ENCODE measurements around the gene CEP135.
"Not testable (repeated sequence)": the region's sequence is repeated elsewhere in the genome, so short reads cannot be mapped to it uniquely, and the experiment has no call there.

The CEP135 gene

GRCh38 chr4:55941881-55942396, 6.8 kb upstream of the CEP135 start:
- no peak for DNase-seq

- DNase-seq: peak; percentile 19
Observed at GRCh38 chr4:55947254-55947882, 1.4 kb upstream of the CEP135 start.

GRCh38 chr4:55947912-55948725, 626 bp upstream of the CEP135 start:
- DNase-seq: peak; percentile 94

- DNase-seq: no peak
Observed at GRCh38 chr4:55949482-55949802, 697 bp downstream of the CEP135 start.

- no peak for DNase-seq
Observed at GRCh38 chr4:55951191-55951922, 2.6 kb downstream of the CEP135 start.

GRCh38 chr4:55955710-55956109, 7.0 kb downstream of the CEP135 start:
- DNase-seq: no peak

- no peak for DNase-seq
Observed at GRCh38 chr4:55959655-55960054, 10.9 kb downstream of the CEP135 start.

GRCh38 chr4:55964046-55964445, 15.3 kb downstream of the CEP135 start:
- no peak for DNase-seq

GRCh38 chr4:55965585-55965984, 16.8 kb downstream of the CEP135 start:
- no peak for DNase-seq

GRCh38 chr4:55966324-55966723, 17.6 kb downstream of the CEP135 start:
- DNase-seq: not testable (repeated sequence)

GRCh38 chr4:55967376-55967775, 18.6 kb downstream of the CEP135 start:
- no peak for DNase-seq

GRCh38 chr4:55973650-55974049, 24.9 kb downstream of the CEP135 start:
- DNase-seq: no peak

GRCh38 chr4:55977811-55978210, 29.1 kb downstream of the CEP135 start:
- DNase-seq: no peak

GRCh38 chr4:55979562-55979961, 30.8 kb downstream of the CEP135 start:
- DNase-seq: no peak

- DNase-seq: no peak
Observed at GRCh38 chr4:55980725-55981124, 32.0 kb downstream of the CEP135 start.

GRCh38 chr4:55982976-55983375, 34.2 kb downstream of the CEP135 start:
- DNase-seq: no peak

GRCh38 chr4:55989766-55990165, 41.0 kb downstream of the CEP135 start:
- no peak for DNase-seq

GRCh38 chr4:55993994-55994663, 45.4 kb downstream of the CEP135 start:
- no peak for DNase-seq

GRCh38 chr4:55996646-55997045, 47.9 kb downstream of the CEP135 start:
- no peak for DNase-seq

GRCh38 chr4:56003606-56004005, 54.9 kb downstream of the CEP135 start:
- DNase-seq: no peak

GRCh38 chr4:56004235-56004634, 55.5 kb downstream of the CEP135 start:
- no peak for DNase-seq

- DNase-seq: no peak
Observed at GRCh38 chr4:56007154-56007553, 58.4 kb downstream of the CEP135 start.

- DNase-seq: no peak
Observed at GRCh38 chr4:56008206-56008605, 59.5 kb downstream of the CEP135 start.
